GM18505 (cell line): ENCODE results near the gene SLC30A5.
"Not testable (repeated sequence)": the region's sequence is repeated elsewhere in the genome, so short reads cannot be mapped to it uniquely, and the experiment has no call there.

Experiments
- ATAC-seq: cut with Tn5 transposase; IDR thresholded peaks from one replicate; pipeline ENCODE4 v1.9.1; 2021; ENCODE audit not compliant: unreplicated experiment
- POLR2A ChIP-seq: IDR thresholded peaks from 4 replicates; pipeline ENCODE4 v1.6.1; 2011; ENCODE audit warnings: borderline replicate concordance; ENCODE audit not compliant: insufficient read depth, insufficient read length; ENCODE audit errors: extremely low read depth

The SLC30A5 gene

DNA sequence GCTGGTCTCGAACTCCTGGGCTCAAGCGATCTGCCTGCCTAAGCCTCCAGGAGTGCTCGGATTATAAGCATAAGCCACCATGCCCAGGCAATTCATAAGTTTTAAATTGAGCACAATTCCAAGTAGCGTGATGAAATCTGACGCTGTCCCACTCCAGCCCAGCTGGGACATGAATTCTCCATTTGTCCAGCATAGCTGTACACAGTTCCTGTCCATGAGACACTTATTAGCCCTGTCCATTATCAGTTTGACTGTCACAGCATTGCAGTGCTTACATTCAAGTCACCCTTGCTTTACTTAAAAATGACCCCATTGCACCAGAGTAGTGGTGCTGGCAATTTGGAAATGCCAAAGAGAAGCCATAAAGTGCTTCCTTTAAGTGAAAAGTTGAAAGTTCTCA is 7.6 kb upstream of the SLC30A5 start:
- no peak for ATAC-seq
- TF ChIP-seq POLR2A, result no peak

DNA sequence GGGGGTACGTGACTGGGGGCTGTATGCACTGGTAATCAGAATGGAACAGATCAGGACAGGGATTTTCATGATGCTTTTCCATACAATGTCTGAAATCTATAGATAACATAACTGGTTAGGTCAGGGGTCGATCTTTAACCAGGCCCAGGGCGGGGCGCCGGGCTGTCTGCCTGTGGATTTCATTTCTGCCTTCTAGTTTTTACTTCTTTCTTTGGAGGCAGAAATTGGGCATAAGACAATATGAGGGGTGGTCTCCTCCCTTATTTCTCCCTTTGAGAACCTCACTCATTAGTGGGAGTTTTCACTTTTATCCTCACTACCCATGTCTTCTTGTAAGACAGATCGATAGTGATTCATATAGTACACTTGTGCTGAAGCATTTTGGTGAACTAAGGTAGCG is 5.8 kb upstream of the SLC30A5 start:
- ATAC-seq, result not testable (repeated sequence)

DNA sequence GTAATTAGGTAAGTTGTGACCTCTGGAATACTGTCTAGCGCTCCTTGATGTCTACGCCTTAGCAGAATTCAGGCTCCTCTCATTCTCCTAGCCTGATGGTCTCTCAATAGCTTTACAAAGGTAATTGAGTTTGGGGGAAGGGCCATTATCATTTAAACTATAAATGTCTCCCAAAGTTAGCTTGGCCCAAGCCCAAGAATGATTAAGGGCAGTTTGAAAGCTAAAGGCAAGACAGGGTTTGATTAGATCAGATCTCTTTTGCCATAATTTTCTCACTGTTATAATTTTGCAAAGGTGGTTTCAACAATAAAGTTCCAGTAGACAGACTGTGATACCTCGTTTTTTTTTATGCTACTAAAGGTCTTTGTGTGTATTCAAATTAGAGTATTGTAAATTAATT is 3.7 kb upstream of the SLC30A5 start:
- ATAC-seq, result no peak
- no peak for TF ChIP-seq POLR2A

DNA sequence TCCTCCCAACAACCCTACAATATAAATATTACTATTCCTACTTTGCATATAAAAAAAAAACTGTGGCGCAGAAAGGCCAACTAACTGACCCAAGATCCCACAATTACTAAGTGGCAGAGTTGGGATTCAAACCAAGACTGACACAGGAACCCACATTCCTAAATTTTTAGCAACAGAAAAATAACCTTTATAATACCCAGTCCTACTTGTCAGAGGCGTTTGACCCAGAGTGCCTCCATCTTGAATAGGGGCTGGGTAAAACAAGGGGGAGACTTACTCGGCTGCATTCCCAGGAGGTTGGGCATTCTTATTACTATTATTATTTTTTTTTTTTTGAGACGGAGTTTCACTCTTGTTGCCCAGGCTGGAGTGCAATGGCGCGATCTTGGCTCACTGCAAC is 2.0 kb upstream of the SLC30A5 start:
- ATAC-seq, result no peak
- no peak for TF ChIP-seq POLR2A

DNA sequence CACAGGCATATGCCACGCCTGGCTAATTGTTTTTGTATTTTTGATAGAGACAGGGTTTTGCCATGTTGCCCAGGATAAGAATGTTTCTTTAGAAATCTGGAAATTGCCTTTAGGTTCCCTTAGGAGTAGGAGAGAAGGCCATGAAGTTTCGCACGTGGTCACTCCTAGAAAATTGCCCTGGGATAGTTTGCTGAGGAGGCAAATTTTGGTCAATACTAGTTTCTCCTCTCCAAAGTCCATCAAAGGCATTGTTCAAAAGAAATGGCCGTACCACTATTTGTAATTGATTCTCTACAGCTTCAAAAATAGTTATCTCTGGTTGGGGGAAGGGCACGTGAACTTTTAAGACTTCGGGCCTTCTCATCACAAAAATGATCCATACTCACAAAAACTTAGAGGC is 845 bp upstream of the SLC30A5 start:
- no peak for TF ChIP-seq POLR2A
- ATAC-seq, result no peak

DNA sequence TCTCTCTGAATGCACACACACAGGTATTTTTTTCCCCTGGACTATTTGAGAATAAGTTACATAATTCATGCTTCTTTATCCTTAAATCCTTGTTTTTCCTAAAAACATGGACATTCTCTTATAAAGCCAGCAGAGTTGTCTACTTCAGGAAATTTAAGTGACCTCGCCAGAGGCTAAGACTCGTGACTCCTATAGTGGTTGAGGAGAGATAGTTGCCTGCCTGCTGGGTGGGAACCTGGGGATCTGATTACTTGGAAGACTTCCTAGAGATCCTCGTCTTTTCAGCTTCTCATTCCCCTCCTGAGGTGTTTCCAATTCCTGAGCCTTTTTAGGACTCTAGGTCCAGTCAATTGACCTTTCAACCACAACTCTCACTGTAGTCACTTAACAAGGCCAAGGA is 5.5 kb downstream of the SLC30A5 start:
- no peak for TF ChIP-seq POLR2A

DNA sequence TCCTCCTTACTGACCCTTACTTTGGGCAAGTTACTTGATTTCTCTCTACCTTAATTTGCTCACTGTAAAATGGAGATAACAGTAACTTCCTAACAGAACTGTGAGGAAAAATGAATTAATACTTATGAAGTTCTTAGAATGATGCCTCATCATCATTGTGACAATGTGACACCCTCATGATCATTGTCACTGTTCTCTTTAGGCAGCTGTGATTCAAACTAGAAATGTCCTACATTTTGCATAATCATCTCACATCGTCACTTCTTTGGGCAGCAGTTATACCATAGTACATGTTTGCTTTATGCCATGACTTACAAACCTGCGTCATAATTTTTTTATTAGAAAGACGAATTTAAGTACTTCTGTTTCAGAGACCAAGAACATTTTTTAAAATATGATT is 9.7 kb downstream of the SLC30A5 start:
- ATAC-seq, result no peak
- no peak for TF ChIP-seq POLR2A

More for the DNA sequence above, 5.5 kb downstream of the SLC30A5 start:
- no peak for ATAC-seq

DNA sequence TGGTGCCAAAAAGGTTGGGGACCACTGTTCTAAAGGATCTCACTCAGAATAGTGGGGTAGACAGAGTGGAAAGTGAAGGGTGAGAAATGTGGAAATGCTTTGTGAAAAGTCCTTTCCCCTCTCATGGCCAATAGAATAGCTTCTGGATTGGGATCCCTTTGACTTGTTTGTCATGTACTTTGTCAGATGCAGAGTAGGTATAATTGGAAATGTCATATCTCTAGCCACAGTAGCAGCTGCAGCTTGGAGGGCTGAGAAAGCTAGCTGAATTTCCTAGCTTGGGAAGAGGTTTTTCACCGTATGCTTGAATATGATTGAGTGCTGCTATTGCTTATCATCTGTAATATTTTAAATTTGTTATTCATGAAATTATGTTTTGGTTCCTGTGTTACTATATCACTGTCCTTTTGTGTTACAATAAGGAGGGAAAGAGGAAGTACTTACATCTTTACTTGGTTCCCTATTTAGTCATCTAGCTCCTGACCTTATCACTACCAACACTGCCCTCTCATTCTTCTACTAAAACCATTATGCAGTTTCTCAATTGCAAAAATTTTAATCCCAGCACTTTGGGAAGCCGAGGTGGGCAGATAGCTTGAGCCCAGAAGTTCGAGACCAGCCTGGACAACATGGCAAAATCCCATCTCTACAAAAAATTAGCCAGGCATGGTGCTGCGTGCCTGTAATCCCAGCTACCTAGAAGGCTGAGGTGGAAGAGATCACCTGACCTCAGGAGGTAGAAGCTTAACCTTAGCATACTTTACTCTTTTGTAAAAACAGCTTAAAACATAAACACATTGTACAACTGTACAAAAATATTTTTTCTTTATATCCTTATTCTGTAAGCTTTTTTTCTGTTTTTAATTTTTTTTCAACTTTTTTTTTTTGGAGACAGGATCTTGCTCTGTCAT is 12.4 kb downstream of the SLC30A5 start:
- no peak for TF ChIP-seq POLR2A
- ATAC-seq, result peak; percentile 93

DNA sequence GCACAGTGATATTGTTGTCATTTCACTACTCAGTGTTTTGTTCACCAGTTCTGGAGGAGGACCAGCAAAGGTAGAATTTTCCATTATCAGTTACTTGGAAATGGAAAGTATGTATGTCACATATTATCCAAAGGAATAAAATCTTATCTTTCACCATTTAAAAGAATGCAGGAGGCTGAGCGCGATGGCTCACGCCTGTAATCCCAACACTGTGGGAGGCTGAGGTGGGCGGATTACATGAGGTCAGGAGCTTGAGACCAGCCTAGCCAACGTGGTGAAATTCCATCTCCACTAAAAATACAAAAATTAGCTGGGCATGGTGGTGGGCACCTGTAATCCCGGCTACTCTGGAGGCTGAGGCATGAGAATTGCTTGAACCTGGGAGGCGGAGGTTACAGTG is 14.6 kb downstream of the SLC30A5 start:
- not testable (repeated sequence) for ATAC-seq

DNA sequence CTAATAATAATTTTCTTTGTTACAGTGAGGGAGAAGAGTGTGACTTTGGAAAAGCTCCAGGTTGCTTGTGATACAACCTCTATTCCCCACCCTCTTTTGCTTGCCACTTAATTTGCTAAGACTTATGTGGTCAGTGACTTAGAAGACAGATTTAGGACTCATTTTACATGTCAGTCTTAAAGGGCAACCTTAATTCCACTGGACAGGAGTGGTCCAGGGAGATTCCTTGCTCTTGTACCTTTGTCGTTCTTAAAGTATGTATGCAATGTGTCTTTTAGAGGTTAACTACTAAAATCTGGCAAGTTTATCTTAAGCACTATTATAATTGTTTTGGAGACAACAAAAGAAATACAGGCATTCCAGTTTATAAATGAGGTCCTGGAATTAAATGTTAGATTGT is 20.0 kb downstream of the SLC30A5 start:
- no peak for ATAC-seq
- TF ChIP-seq POLR2A, result no peak

DNA sequence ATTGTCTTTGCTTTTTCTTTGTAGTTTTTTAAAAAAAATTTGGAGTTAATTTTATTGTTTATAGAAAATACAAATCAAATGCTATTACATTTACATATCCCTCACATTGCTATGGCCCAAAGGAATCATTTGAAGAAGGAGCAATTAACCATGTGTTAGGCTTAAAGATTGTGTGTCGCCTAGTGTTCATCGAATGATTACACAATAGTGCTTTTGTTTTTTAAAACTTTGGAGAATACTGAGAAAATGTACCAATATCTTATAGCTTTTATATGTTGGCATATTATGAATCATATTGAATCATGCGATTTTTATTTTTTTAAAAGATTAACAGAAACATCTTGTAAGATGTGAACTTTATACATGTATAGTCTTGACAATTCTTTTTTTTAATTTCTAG is 21.7 kb downstream of the SLC30A5 start:
- ATAC-seq, result no peak
- TF ChIP-seq POLR2A, result no peak

DNA sequence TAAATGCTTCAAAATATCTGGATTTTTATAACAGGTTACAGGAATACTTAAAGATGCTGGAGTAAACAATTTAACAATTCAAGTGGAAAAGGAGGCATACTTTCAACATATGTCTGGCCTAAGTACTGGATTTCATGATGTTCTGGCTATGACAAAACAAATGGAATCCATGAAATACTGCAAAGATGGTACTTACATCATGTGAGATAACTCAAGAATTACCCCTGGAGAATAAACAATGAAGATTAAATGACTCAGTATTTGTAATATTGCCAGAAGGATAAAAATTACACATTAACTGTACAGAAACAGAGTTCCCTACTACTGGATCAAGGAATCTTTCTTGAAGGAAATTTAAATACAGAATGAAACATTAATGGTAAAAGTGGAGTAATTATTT is 35.6 kb downstream of the SLC30A5 start:
- ATAC-seq, result no peak
- no peak for TF ChIP-seq POLR2A

DNA sequence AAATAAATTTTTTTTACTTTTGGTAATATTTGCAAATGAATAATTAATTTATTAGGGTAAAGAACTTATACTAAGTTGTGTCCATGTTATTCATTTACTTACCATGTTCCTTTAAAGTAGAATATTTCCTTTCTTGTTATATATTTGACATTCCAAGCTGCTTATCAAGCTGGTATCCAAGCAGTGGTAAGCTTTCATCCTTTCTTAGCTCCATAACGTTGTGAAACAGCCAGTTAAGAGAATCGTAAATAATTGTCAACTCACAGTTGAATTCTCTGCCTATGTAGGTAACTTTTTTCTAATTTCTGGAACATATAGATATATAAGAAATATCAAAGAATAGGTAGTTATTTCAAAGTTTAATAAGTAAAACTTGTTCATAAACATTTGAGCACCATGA is 36.4 kb downstream of the SLC30A5 start:
- TF ChIP-seq POLR2A, result no peak
- ATAC-seq, result no peak

DNA sequence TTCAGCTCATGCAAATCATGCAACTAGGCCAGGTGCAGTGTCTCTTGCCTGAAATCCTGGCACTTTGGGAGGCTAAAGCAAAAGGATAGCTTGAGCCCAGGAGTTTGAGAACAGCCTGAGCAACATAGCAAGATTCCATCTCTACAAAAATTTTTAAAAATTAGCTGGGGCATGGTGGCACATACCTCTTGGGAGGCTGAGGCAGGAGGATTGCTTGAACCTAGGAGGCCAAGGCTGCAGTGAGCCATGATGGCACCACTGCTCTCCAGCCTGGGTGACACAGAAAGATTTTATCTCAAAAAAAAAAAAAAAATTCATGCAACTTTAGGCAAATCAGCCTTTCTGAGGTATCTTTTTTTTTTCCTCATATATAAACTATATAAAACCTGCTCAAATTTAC is 37.5 kb downstream of the SLC30A5 start:
- TF ChIP-seq POLR2A, result no peak
- ATAC-seq, result no peak

DNA sequence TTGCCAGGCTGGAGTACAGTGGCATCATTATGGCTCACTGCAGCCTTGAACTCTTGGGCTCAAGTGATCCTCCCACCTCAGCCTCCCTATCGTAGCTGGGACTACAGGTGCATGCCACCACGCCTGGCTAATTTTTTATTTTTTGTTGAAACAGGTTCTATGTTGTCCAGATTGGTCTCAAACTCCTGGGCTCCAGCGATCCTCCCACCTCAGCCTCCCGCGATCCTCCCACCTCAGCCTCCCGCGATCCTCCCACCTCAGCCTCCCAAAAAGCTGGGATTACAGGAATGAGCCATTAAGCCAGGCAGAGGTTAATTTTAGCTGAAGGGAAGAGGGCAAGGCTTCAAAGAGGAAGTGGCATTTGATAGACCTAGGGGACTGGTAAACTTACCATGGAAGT is 40.3 kb downstream of the SLC30A5 start:
- TF ChIP-seq POLR2A, result no peak
- no peak for ATAC-seq
